ENCODE measurements around the gene ADAMTS12. TPM values are rescaled to one million over a fixed set of nuclear protein-coding genes. Genes with fewer than 3 reads are reported as not detected.

The ADAMTS12 gene
- total RNA-seq, 1 experiment from 2014 or later: not detected

DNA sequence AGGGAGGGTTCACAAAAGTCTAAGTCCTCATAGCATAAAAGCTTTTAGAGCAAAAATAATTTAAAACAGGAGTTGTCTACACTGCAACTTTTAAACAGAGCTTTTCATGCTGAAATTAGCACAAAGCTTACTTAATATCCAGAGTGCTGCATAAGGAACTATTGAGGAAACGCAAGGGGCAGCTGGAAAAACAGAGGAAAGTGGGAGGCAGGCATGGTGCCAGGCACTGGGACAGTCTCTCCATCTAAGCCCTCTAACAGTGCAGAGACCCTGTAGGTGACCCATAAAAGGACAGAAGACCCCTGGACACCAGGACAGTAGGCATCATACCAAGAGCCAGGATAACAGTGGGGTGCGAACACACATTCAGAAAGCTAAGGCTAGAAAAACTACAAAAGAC, 49.3 kb downstream of the ADAMTS12 start:
- Mint-ChIP-seq H3K36me3 (ENCODE audit: insufficient read depth, unreplicated experiment) (no peaks in the 10 kb centered on the region), H3K9me3 (ENCODE audit: unreplicated experiment) (peaks cover 11% of the 10 kb centered on the region), H3K27me3 (ENCODE audit: insufficient read depth, unreplicated experiment) (no peaks in the 10 kb centered on the region), H3K27ac (ENCODE audit: unreplicated experiment) (no peak overlapping the region), H3K4me3 (ENCODE audit: unreplicated experiment) (no peak overlapping the region), H3K4me1 (ENCODE audit: low read depth, unreplicated experiment) (no peaks in the 10 kb centered on the region)
- H3K27me3 ChIP-seq (replicated peaks; ENCODE audit: control insufficient read depth, insufficient read depth, low read length): no peaks in the 10 kb centered on the region
- BruUV-seq (replicated peaks): no TSS peak
- H3K36me3 ChIP-seq (ENCODE audit: control insufficient read depth, insufficient read depth, low read length): no peaks in the 10 kb centered on the region
- ChIA-PET POLR2A (no interaction called here), CTCF (no interaction called here)
- no peaks in the 10 kb centered on the region for H3K9me3 ChIP-seq
- DNase-seq: no peak
- intact Hi-C loops (cut with micrococcal nuclease; ENCODE audit: unreplicated experiment): no loop called here
- H3K4me3 ChIP-seq (ENCODE audit: low read depth, low read length): no peak overlapping the region
- TF ChIP-seq, protein P1, sequence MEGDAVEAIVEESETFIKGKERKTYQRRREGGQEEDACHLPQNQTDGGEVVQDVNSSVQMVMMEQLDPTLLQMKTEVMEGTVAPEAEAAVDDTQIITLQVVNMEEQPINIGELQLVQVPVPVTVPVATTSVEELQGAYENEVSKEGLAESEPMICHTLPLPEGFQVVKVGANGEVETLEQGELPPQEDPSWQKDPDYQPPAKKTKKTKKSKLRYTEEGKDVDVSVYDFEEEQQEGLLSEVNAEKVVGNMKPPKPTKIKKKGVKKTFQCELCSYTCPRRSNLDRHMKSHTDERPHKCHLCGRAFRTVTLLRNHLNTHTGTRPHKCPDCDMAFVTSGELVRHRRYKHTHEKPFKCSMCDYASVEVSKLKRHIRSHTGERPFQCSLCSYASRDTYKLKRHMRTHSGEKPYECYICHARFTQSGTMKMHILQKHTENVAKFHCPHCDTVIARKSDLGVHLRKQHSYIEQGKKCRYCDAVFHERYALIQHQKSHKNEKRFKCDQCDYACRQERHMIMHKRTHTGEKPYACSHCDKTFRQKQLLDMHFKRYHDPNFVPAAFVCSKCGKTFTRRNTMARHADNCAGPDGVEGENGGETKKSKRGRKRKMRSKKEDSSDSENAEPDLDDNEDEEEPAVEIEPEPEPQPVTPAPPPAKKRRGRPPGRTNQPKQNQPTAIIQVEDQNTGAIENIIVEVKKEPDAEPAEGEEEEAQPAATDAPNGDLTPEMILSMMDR (IDR thresholded peaks at IDR 0.05; ENCODE audit: insufficient read depth in 1 of 2, low read depth in 1 of 2, low read length in 1 of 2, severe bottlenecking in 1 of 2, unreplicated experiment in 1 of 2): no peak
- peaks cover 2% of the 10 kb centered on the region; the same call in 1 of the 2 replicates for H3K4me1 ChIP-seq

DNA sequence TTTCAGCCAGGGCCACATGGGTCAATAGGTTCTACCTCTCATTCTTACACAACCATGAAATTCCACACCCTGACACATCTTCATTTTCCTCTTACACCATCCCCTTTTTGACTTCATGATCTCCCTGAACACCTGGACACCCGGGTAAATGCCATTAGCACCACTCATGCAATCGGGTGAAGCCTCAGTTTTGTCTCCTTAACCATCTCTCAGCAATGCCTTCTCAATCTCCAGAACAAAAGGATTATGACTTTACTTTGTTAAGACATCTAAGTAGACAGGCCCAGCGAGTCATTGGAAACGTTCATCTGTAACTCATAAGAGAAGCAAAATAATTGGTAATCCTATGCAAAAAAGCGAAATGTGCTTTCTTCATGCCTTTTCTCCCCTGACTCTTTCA, 49.9 kb downstream of the ADAMTS12 start:
- Mint-ChIP-seq H3K27ac (ENCODE audit: unreplicated experiment) (no peak overlapping the region), H3K9me3 (ENCODE audit: unreplicated experiment) (peaks cover 11% of the 10 kb centered on the region), H3K36me3 (ENCODE audit: insufficient read depth, unreplicated experiment) (no peaks in the 10 kb centered on the region), H3K4me1 (ENCODE audit: low read depth, unreplicated experiment) (no peaks in the 10 kb centered on the region), H3K4me3 (ENCODE audit: unreplicated experiment) (no peak overlapping the region), H3K27me3 (ENCODE audit: insufficient read depth, unreplicated experiment) (no peaks in the 10 kb centered on the region)
- BruUV-seq (replicated peaks): no TSS peak
- no peak for DNase-seq
- H3K36me3 ChIP-seq (ENCODE audit: control insufficient read depth, insufficient read depth, low read length): no peaks in the 10 kb centered on the region
- intact Hi-C loops (cut with micrococcal nuclease; ENCODE audit: unreplicated experiment): no loop called here
- CTCF ChIA-PET: no interaction called here
- no peaks in the 10 kb centered on the region for H3K27me3 ChIP-seq (replicated peaks; ENCODE audit: control insufficient read depth, insufficient read depth, low read length)
- peaks cover 7% of the 10 kb centered on the region; the same call in 1 of the 2 replicates for H3K4me1 ChIP-seq
- TF ChIP-seq, protein P1 (IDR thresholded peaks at IDR 0.05; ENCODE audit: insufficient read depth in 1 of 2, low read depth in 1 of 2, low read length in 1 of 2, severe bottlenecking in 1 of 2, unreplicated experiment in 1 of 2): no peak
- POLR2A ChIA-PET: no interaction called here
- no peaks in the 10 kb centered on the region for H3K9me3 ChIP-seq
- no peak overlapping the region for H3K4me3 ChIP-seq (ENCODE audit: low read depth, low read length)

DNA sequence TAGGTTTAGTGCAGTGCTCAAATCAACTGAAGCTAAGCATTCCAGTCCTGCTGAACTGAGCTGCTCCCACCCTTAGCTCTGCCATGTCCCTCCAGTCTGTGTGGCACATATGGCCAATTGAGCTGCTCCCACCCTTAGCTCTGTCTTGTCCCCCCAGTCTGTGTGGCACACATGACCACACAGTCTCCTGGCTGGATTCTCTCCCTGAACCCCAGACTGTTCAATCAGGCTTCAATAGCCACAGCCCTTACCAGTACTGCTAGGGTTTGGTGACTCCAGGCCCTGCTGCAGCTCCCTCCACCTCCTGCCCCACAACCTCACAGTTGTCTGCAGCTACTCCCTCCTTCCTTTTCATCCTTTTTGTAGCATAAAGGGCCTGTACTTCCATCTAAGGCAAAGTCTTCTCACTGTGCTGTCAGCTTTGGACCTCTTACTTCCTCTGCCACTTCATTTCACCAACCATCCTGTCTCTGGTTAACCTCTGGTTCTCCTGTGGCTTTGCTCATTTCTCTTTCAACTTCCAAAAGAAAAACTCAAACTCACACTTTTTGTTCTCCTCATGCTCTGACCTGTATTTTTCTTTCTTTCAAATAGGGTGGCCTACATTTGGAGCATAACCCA, 50.8 kb downstream of the ADAMTS12 start:
- CTCF ChIA-PET: no interaction called here
- H3K9me3 Mint-ChIP-seq (ENCODE audit: unreplicated experiment): peaks cover 11% of the 10 kb centered on the region
- no peak for DNase-seq
- H3K27me3 Mint-ChIP-seq (ENCODE audit: insufficient read depth, unreplicated experiment): no peaks in the 10 kb centered on the region
- POLR2A ChIA-PET: interaction anchor here (0.6 kb wide), 1 partner anchor 642 kb away, joined by 3 read pairs; no protein-coding TSS in a partner anchor
- intact Hi-C loops (cut with micrococcal nuclease; ENCODE audit: unreplicated experiment): no loop called here
- H3K27me3 ChIP-seq (replicated peaks; ENCODE audit: control insufficient read depth, insufficient read depth, low read length): no peaks in the 10 kb centered on the region
- BruUV-seq (replicated peaks): no TSS peak
- H3K27ac Mint-ChIP-seq (ENCODE audit: unreplicated experiment): no peak overlapping the region
- H3K36me3 ChIP-seq (ENCODE audit: control insufficient read depth, insufficient read depth, low read length): no peaks in the 10 kb centered on the region
- H3K9me3 ChIP-seq: no peaks in the 10 kb centered on the region
- peaks cover 7% of the 10 kb centered on the region; the same call in 1 of the 2 replicates for H3K4me1 ChIP-seq
- no peaks in the 10 kb centered on the region for H3K36me3 Mint-ChIP-seq (ENCODE audit: insufficient read depth, unreplicated experiment)
- no peaks in the 10 kb centered on the region for H3K4me1 Mint-ChIP-seq (ENCODE audit: low read depth, unreplicated experiment)
- H3K4me3 Mint-ChIP-seq (ENCODE audit: unreplicated experiment): no peak overlapping the region
- TF ChIP-seq, protein P1 (IDR thresholded peaks at IDR 0.05; ENCODE audit: insufficient read depth in 1 of 2, low read depth in 1 of 2, low read length in 1 of 2, severe bottlenecking in 1 of 2, unreplicated experiment in 1 of 2): no peak
- no peak overlapping the region for H3K4me3 ChIP-seq (ENCODE audit: low read depth, low read length)
